Stimulated activated CD4-positive, alpha-beta T cell treated with anti-CD3 and anti-CD28 coated beads, Interleukin-2, amount 100 ng/mL, for 4 hours (primary cell): ENCODE results near the gene TMEM89.

Experiments used
- DNase-seq: peaks from one replicate; pipeline ENCODE4 v3.0.0-alpha.2; 2020; ENCODE audit warnings: low read depth

TMEM89 gene

DNA sequence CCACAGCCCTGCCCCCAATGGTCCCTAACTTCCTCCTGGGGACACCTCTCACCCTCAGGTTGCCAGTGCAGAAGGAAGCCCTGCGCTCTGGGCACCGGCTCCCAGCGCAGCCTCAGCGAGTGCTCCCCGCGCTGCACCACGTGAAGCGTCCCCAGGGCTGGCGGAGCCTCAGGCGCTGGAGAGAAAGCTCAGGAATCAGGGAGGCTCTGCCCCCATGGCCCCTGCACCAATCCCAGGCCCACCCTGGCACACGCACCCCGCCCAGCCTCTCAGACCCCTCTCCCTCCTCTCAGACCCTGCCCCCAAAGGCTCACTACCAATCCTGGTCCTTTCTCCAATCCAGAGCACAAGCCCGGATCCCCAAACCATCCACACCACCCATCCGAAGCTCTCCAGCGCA, 33.3 kb downstream of the TMEM89 start:
- no peak for DNase-seq

DNA sequence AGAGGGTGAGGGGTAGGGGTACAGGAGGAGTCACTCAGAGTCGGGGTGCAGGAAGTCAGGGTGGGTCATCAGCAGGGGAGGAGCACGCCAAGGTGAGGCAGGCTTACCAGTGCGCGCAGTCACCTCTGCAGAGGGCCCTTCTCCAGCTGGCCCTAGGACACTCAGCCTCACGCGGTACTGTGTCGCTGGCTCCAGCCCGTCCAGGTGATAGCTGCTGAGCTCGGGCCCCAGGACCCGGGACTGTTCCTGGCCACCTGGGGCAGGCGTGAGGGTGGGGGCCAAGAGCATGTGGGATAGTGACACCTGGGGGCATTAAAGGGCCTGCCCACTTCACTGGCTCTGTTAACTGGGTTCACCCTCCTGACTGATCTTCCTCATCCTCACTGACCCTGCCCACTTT, 33.9 kb downstream of the TMEM89 start:
- no peak for DNase-seq

DNA sequence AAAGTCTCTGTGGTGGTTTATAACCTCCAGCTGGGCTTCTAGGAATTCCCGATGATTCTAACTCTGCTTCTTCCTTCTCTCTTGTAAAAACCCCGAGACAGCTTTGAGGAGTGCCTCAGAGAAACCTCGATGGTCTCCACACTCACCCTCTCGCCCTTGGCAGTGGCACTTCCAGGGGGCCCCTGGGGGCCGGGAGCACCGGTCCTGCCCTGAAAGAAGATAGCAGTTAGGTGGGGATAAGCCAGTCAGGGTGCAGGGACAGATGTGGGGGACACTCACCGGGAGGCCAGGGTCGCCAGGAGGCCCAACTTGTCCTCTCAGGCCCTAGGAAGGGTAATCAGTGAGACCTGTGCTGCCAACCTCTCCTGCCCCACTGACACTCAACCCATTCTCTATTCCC, 36.2 kb downstream of the TMEM89 start:
- no peak for DNase-seq

DNA sequence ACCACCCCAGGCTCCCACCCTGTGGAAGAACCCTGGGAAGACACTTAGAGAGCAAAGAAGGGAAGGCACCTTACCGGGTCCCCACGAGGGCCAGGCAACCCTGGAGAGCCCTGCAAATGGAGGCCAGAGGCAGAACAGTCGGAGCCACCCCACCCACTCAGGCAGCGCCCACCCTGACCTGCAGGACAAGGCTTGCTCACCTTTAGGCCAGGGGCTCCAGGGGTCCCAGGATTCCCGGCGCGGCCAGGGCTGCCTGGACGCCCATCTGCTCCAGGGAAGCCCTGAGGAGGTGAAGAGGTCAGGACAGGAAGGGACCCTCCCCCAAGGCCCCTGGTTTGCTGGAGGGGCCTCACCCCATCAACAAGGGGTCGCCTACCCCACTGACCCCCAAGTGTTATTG, 36.7 kb downstream of the TMEM89 start:
- DNase-seq = no peak

DNA sequence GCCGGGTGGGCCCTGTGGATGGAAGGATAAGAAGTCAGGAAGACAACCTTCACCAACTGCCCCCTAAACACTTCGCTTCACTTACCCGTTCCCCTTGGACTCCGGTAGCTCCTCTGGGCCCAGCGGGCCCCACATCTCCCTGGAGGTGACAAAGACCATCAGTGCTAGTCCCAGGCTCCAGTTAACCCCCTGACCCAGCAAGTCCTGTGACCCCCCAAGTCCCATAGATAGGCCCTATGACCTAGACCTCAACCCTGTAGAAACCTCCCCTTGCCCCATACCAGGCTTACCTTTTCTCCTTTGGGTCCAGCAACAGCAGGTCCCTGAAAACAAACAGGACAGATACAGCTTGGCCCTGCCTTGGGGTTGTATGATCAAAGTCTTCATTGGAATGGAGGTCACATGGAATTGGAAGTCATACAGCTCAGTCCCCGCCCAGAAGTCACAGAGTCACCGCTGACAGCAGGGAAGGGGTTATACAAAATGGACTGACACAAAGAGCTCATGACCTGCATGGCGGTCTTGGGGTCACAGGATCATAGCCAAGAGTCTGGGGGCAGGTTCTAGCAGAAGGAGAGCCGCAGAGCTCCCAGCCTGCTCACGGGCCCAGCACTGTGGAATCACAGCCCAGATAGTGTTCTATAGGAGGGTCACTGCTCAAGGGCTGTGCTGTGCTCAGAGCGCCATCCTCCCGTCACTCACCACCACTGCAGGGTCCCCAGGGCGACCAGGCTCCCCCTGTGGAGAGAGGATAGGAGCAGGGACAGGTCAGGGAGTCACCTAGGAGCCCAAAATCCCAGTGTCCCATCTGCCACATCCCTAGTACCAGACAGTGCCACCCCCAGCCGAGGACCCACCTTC, 39.7 kb downstream of the TMEM89 start:
- no peak for DNase-seq

DNA sequence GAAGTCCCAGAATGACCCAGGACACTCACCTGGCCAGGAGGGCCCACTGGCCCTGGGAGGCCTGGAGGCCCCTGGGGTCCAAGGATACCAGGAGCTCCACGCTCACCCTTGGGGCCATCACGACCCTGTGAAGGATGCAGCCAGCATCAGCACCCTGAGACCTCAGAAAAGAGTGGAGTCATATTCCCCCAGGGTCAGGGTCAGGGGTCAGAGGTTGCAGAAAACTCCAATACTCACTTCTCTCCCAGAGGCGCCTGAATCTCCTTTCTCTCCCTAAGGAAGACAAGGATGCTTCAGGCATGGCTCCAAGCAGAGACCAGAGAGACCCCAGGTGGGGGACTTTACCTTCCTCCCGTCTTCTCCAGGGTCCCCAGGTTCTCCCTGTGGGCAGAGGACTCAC, 44.9 kb downstream of the TMEM89 start:
- no peak for DNase-seq

DNA sequence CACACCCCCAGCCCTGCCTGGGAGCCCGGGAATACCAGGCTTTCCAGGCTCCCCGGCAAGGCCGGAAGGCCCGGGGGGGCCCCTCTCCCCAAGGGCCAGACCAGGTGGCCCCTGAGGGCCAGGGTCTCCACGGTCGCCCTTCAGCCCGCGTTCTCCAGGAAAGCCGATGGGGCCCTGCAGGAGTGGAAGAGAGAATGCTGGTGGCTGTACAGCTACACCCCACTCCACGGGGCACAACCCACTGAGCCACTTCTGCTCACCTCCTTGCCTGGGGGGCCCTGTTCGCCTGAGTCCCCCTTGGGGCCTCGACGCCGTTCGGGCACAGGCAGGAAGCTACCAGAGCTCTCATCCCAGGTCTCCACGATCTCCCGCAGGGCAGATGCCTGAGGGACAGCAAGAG, 46.2 kb downstream of the TMEM89 start:
- DNase-seq = no peak

DNA sequence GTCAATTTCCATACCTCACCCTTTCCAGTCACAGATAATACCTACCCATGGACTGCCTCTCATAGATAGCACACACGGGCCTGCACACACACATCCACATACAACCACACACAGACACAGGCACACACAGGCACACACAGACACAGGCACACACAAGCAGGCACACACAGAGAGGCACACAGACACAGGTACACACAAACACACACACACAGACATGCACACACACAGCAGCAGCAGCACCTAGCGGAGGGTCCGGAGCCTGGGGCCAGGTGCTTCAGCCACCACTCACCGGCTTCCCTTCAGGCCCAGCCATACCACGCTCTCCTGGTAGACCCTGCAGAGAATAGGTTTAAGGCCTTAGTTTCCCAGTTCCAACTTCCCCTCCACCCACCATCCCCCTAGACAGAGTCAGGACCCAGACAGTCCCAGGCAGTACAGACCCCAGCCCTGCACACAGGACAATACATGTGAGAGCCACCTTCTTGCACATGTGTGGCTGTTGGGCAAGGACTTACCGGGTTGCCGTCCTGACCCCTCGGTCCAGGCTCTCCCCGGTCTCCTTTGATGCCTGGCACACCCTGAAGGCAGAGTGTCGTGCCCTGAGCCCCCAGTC, 47.5 kb downstream of the TMEM89 start:
- no peak for DNase-seq

DNA sequence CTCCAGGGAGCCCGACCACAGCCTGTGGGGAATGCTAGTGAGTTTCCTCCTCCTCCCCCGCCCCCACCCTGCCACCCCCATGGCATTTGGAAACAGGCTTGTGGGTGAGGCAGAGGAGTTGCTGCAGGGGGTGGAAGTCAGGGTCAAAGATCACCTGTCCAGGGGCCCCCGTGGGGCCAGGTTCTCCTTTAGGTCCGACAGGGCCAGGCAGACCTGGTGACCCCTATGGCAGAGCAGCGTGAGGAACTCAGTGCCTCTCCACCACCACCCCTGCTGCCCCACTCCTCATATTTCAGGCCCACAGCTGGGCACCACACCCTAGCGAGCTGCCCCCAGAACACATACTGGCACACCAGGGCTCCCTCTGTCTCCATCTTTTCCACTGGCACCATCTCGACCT, 49.1 kb downstream of the TMEM89 start:
- DNase-seq = no peak

DNA sequence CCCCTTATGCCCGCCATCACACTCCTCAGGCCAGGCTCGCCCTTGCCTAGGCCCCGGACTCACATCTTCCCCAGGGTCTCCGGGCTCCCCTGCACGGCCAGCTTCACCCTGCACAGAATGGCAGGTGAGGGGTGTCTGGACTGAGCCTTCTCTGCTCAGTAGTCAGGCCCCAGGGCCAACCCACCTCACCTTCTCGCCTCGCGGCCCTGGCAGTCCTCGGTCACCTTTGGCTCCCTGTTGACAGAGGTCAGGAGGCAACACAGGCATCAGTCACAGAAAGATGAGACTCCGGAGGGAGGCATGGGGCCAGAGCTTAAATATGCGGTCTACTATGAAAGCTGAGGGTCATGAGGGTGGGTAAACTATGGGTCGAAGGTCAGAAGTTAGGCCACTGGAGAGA, 49.6 kb downstream of the TMEM89 start:
- DNase-seq = no peak
